Thyroid gland (tissue), 4 donors: ENCODE data around the gene DMC1.

Experiments
- POLR2A ChIP-seq, 2 donors: fragments of 450-650 bp; IDR thresholded peaks; one replicate each; pipeline ENCODE4 v1.6.1; 2017; ENCODE audit warnings: antibody characterized with exemption in 2 of 2, mild to moderate bottlenecking in 2 of 2, moderate library complexity in 1 of 2
- TF ChIP-seq, protein P1 (sequence below), 6 experiments: fragments of 200-600 bp in 3 of 6; fragments of 450-650 bp in 3 of 6; sonication (generic) in 3 of 6; IDR thresholded peaks; one replicate each; pipeline ENCODE4 v1.5.1; 2016 to 2019; ENCODE audit warnings: antibody characterized with exemption in 6 of 6, mild to moderate bottlenecking in 2 of 6, inconsistent platforms in 1 of 6, moderate library complexity in 1 of 6

DNA sequence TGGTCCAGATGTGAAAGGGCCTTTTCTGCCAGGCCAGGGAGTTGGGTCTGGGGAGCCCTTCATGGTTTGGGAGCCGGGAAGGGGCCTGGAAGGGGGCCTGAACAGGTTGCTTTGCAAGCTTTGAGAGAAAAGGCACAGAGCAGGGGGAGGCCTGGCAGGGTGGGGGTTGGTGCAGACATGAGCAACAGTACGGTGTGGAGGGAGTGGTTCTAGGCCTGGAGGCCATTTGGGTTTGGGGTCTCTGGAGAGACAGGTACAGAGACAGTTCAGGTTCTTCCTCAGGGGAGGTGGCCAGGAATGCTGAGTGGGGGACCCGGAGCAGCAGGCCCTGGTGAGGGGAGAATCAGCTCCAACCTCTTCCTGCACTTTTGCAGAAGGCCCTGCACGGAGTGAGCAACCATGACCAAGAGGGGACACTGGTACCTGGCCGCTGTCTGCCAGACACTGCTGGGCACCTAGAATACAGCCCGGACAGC is 100.6 kb downstream of the DMC1 start:
- TF ChIP-seq POLR2A (IDR thresholded peaks at IDR 0.05), result no peak
- TF ChIP-seq, protein P1, sequence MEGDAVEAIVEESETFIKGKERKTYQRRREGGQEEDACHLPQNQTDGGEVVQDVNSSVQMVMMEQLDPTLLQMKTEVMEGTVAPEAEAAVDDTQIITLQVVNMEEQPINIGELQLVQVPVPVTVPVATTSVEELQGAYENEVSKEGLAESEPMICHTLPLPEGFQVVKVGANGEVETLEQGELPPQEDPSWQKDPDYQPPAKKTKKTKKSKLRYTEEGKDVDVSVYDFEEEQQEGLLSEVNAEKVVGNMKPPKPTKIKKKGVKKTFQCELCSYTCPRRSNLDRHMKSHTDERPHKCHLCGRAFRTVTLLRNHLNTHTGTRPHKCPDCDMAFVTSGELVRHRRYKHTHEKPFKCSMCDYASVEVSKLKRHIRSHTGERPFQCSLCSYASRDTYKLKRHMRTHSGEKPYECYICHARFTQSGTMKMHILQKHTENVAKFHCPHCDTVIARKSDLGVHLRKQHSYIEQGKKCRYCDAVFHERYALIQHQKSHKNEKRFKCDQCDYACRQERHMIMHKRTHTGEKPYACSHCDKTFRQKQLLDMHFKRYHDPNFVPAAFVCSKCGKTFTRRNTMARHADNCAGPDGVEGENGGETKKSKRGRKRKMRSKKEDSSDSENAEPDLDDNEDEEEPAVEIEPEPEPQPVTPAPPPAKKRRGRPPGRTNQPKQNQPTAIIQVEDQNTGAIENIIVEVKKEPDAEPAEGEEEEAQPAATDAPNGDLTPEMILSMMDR (IDR thresholded peaks at IDR 0.05), result no peak
